GM12878 (cell line): ENCODE measurements around the gene ZSWIM6. TPM values are rescaled to one million over a fixed set of nuclear protein-coding genes. Genes with fewer than 3 reads are reported as not detected.
A peak's percentile ranks its signal among the peaks of the same experiment; 100 is the strongest.

Experiments
- ATAC-seq: fragments of 200-7000 bp; cut with Tn5 transposase; 3 replicates; pipeline ENCODE4 v1.9.1; 2020; ENCODE audit warnings: mild to moderate bottlenecking, moderate library complexity
- BruUV-seq: library from RNA; stranded (reverse); fragments of 400-500 nt; replicated peaks from 2 replicates; lab custom pipeline; 2021; lab: Mats Ljungman, UMichigan
- CTCF ChIA-PET: fragments of 300-600 bp; sonication (Branson Sonifier 250); formaldehyde crosslinking; extraction: SDS; loops from one replicate; lab custom pipeline; 2021; ENCODE audit warnings: inconsistent platforms; lab: Yijun Ruan, JAX
- POLR2A ChIA-PET: fragments of 350-600 bp; formaldehyde crosslinking; extraction: SDS; loops from one replicate; lab custom pipeline; 2021; ENCODE audit warnings: inconsistent platforms; lab: Charles Lee
- RAD21 ChIA-PET: fragments of 300-600 bp; sonication (Branson Sonifier 250); formaldehyde crosslinking; loops from one replicate; lab custom pipeline; 2023; ENCODE audit warnings: antibody characterized with exemption; ENCODE audit not compliant: unreplicated experiment; lab: Charles Lee
- SMC1A ChIA-PET: fragments of 300-600 bp; sonication (Branson Sonifier 250); formaldehyde crosslinking; loops from one replicate; lab custom pipeline; 2023; ENCODE audit not compliant: unreplicated experiment, uncharacterized antibody; lab: Charles Lee
- DNase-seq: peaks from one replicate; pipeline ENCODE4 v3.0.0-alpha.2; 2011; ENCODE audit warnings: low read depth, low spot score
- FAIRE-seq: peaks from 3 replicates; lab custom pipeline; 2011; peaks lifted over from hg19 to GRCh38; lab: Jason Lieb, UNC
- H2AFZ ChIP-seq: 2 replicates; pipeline ENCODE4 v1.6.0; 2011; ENCODE audit warnings: low read depth, low read length, control low read depth; ENCODE audit not compliant: control insufficient read depth
- H3K27ac ChIP-seq: 2 replicates; pipeline ENCODE4 v1.5.1; 2011; ENCODE audit warnings: control low read depth; ENCODE audit not compliant: control insufficient read depth, insufficient read depth
- H3K27me3 ChIP-seq, 2 experiments: replicated peaks in 1 of 2; 2 replicates each; pipeline versions ENCODE4 v1.6.0 to v1.6.1; 2011; ENCODE audit warnings: low read length in 1 of 2; ENCODE audit not compliant: control insufficient read depth in 2 of 2, insufficient read depth in 2 of 2
- H3K36me3 ChIP-seq, 2 experiments: 2 replicates each; pipeline ENCODE4 v1.5.1; 2011; ENCODE audit warnings: low read length in 1 of 2; ENCODE audit not compliant: control insufficient read depth in 2 of 2, insufficient read depth in 2 of 2
- H3K4me1 ChIP-seq: 2 replicates; pipeline ENCODE4 v1.6.1; 2011; ENCODE audit warnings: mild to moderate bottlenecking, low read length, moderate library complexity, mixed read lengths; ENCODE audit not compliant: control insufficient read depth, insufficient read depth
- H3K4me2 ChIP-seq: 2 replicates; pipeline ENCODE4 v1.6.0; 2011; ENCODE audit warnings: control low read depth; ENCODE audit not compliant: control insufficient read depth, insufficient read depth
- H3K4me3 ChIP-seq: fragments of 200-600 bp; sonication (generic); 2 replicates; pipeline ENCODE4 v1.5.1; 2016
- H3K79me2 ChIP-seq: 2 replicates; pipeline ENCODE4 v1.6.0; 2011; ENCODE audit warnings: low read length; ENCODE audit not compliant: control insufficient read depth, insufficient read depth
- H3K9ac ChIP-seq: 2 replicates; pipeline ENCODE4 v1.8.0; 2011; ENCODE audit warnings: low read length, control low read depth, mixed read lengths; ENCODE audit not compliant: control insufficient read depth, insufficient read depth
- H3K9me3 ChIP-seq: replicated peaks from 3 replicates; pipeline ENCODE4 v1.5.1; 2011; ENCODE audit warnings: mild to moderate bottlenecking, low read length; ENCODE audit not compliant: control insufficient read depth, insufficient read depth
- H4K20me1 ChIP-seq: 2 replicates; pipeline ENCODE4 v1.6.0; 2011; ENCODE audit not compliant: control insufficient read depth, insufficient read depth
- CTCF ChIP-seq, 3 experiments: IDR thresholded peaks in 2 of 3; conservative IDR thresholded peaks in 1 of 3; 2 replicates each; pipeline ENCODE4 v1.5.1; 2011; ENCODE audit warnings: low read depth in 3 of 3, low read length in 3 of 3, mild to moderate bottlenecking in 3 of 3, control low read depth in 2 of 3, moderate library complexity in 2 of 3, inconsistent platforms in 1 of 3, mixed read lengths in 1 of 3; ENCODE audit not compliant: control insufficient read depth in 2 of 3, insufficient read depth in 1 of 3; ENCODE audit errors: extremely low read depth in 1 of 3
- EP300 ChIP-seq, 2 experiments: fragments of 150-350 bp in 1 of 2; IDR thresholded peaks; 2 replicates each; pipeline ENCODE4 v1.6.1; 2011 to 2012; ENCODE audit warnings: low read depth in 2 of 2, low read length in 2 of 2, borderline replicate concordance in 1 of 2, improper control_type of control experiment in 1 of 2, inconsistent platforms in 1 of 2; ENCODE audit not compliant: control insufficient read depth in 1 of 2
- HDAC2 ChIP-seq: fragments of 200-600 bp; sonication (generic); IDR thresholded peaks from 2 replicates; pipeline ENCODE4 v1.6.1; 2017
- IRF4 ChIP-seq: IDR thresholded peaks from 2 replicates; pipeline ENCODE4 v1.6.1; 2011; ENCODE audit warnings: low read depth, low read length
- MLLT1 ChIP-seq: fragments of 450-650 bp; IDR thresholded peaks from 2 replicates; pipeline ENCODE4 v1.6.1; 2016; ENCODE audit warnings: mild to moderate bottlenecking
- SMAD5 ChIP-seq: IDR thresholded peaks from 2 replicates; pipeline ENCODE4 v1.6.1; 2016; ENCODE audit warnings: antibody characterized with exemption, low read depth
- SRF ChIP-seq, 2 experiments: IDR thresholded peaks; 2 replicates each; pipeline ENCODE4 v1.6.1; 2011; ENCODE audit warnings: low read depth in 2 of 2, low read length in 2 of 2, mild to moderate bottlenecking in 1 of 2, moderate library complexity in 1 of 2
- ZBED1 ChIP-seq: IDR thresholded peaks from 2 replicates; pipeline ENCODE4 v1.6.1; 2016; ENCODE audit warnings: borderline replicate concordance
- ZNF24 ChIP-seq: fragments of 450-650 bp; IDR thresholded peaks from 2 replicates; pipeline ENCODE4 v1.6.1; 2017; ENCODE audit warnings: antibody characterized with exemption, mild to moderate bottlenecking
- ZNF592 ChIP-seq: fragments of 450-650 bp; IDR thresholded peaks from 2 replicates; pipeline ENCODE4 v1.6.1; 2017; ENCODE audit warnings: mild to moderate bottlenecking, moderate library complexity
- ZNF622 ChIP-seq: fragments of 450-650 bp; IDR thresholded peaks from 2 replicates; pipeline ENCODE4 v1.6.1; 2017; ENCODE audit warnings: mild to moderate bottlenecking, inconsistent platforms
- WGBS: methylation state at CpG from one replicate; pipeline ENCODE4 v1.1.6; 2016; ENCODE audit warnings: low lambda C conversion rate; ENCODE audit not compliant: insufficient replicate concordance, insufficient coverage; ENCODE audit errors: missing lambda C conversion rate; 5-methylcytosine and 5-hydroxymethylcytosine counted together
- in situ Hi-C: fragments of 300-500 bp; cut with MboI; formaldehyde crosslinking; loops from 9 replicates; pipeline ENCODE4 v1.14.3; 2018; ENCODE audit warnings: mixed read lengths
- intact Hi-C: fragments of 100-400 bp; cut with micrococcal nuclease; formaldehyde crosslinking; loops from one replicate; pipeline ENCODE4 v1.14.2; 2022; ENCODE audit not compliant: unreplicated experiment
- polyA plus RNA-seq, 11 experiments: library from polyadenylated mRNA; depleted of rRNA in 4 of 11; unstranded in 6 of 11; stranded (reverse) in 5 of 11; fragments of >200 nt; fragmentation: Nextera tagmentation in 4 of 11; fragmentation: Illumina TruSeq in 1 of 11; extraction: Ambion mirVana in 4 of 11; extraction: Trizol in 1 of 11; gene quantifications; 1 replicate in 1 of 11; 2 replicates in 10 of 11; pipeline versions ENCODE4 v1.2.1 to v1.2.3, GENCODE V29; 2011 to 2016; ENCODE audit warnings: inconsistent platforms in 2 of 11, missing spikeins in 2 of 11, low read depth in 1 of 11
- total RNA-seq, 4 experiments: library from RNA; depleted of rRNA in 3 of 4; stranded (reverse); fragments of >200 nt in 3 of 4; fragmentation: Illumina TruSeq in 1 of 4; extraction: Trizol in 1 of 4; gene quantifications; 2 replicates each; pipeline versions ENCODE4 v1.2.1 to v1.2.3, GENCODE V29; 2013 to 2021

Gene ZSWIM6
- total and polyA plus RNA-seq, 10 of the 15 experiments (the other 5 are each of a cell fraction or from before 2014, with no cell fraction given), result 0.53 to 6.2 (median 3.4) TPM

- Histone ChIP-seq H3K79me2 (no peaks in the 10 kb centered on the region), H3K4me1 (peaks cover 18% of the 10 kb centered on the region), H3K4me2 (peak overlapping the region; percentile 54), H3K4me3 (no peak overlapping the region), H2AFZ (no peak overlapping the region), H3K27ac (no peak overlapping the region), H3K9me3 (no peaks in the 10 kb centered on the region; the same call in 2 of the 3 replicates), H4K20me1 (no peaks in the 10 kb centered on the region), H3K9ac (no peak overlapping the region), H3K27me3 (peaks cover 0 to 17% of the 10 kb centered on the region in 2 experiments; a peak in 2 of 4 replicates), H3K36me3 (no peaks in the 10 kb centered on the region)
- POLR2A ChIA-PET, result interaction anchor here (0.6 to 1.9 kb wide), 3 partner anchors 9 to 127 kb away, joined by 3 to 7 read pairs (median 4); no protein-coding TSS in a partner anchor
- in situ Hi-C loops (loop anchor here (10.0 kb wide), 1 partner anchor 163 kb away; the partner anchor contains the start of gene SMIM15), intact Hi-C loops (loop anchor here (1.0 kb wide), 2 partner anchors 8 to 128 kb away; no protein-coding TSS in a partner anchor)
- CTCF ChIA-PET, result interaction anchor here (0.6 to 3.8 kb wide), 5 partner anchors 127 to 331 kb away, joined by 3 to 27 read pairs (median 4); no protein-coding TSS in a partner anchor
- SMC1A ChIA-PET, result interaction anchor here (0.9 to 2.6 kb wide), 7 partner anchors 9 to 127 kb away, joined by 3 to 24 read pairs (median 3); no protein-coding TSS in a partner anchor
- RAD21 ChIA-PET, result interaction anchor here (0.8 to 6.0 kb wide), 5 partner anchors 8 to 150 kb away, joined by 3 to 64 read pairs (median 3); no protein-coding TSS in a partner anchor
- BruUV-seq, result no TSS peak
- 22% methylated on average over 6 of the region's 6 CpGs for WGBS
- peak; percentile 48 for DNase-seq
- peak; percentile 93 for FAIRE-seq
- peak; percentile 40 for ATAC-seq
- TF ChIP-seq SMAD5 (no peak), MLLT1 (no peak; the same call in 1 of the 2 replicates), ZNF24 (peak; percentile 78), ZNF622 (no peak), HDAC2 (no peak), IRF4 (peak; percentile 90), CTCF (IDR thresholded peaks at IDR 0.05 in 2 of 3, conservative IDR thresholded peaks at IDR 0.05 in 1 of 3; ENCODE audit: control insufficient read depth in 2 of 3, extremely low read depth in 1 of 3, insufficient read depth in 1 of 3, low read depth in 3 of 3, low read length in 3 of 3) (no peak), ZBED1 (peak; percentile 49; the same call in 1 of the 2 replicates), SRF (IDR thresholded peaks at IDR 0.05; ENCODE audit: low read depth in 2 of 2, low read length in 2 of 2) (0 out of 4 replicates have a peak, but pooled peaks of 1 of the 2 experiments have one; percentile 36), ZNF592 (no peak), EP300 (IDR thresholded peaks at IDR 0.05; ENCODE audit: borderline replicate concordance in 1 of 2, control insufficient read depth in 1 of 2, low read depth in 2 of 2, low read length in 2 of 2) (peak; percentile 52 to 68; a peak in 2 of 4 replicates)
These were observed 4.0 kb upstream of the ZSWIM6 start for GRCh38 chr5:61327760-61328753.
